GM10266 (cell line): Measurements from ENCODE around the gene TNIK.

Experiments
- DNase-seq: peaks from one replicate; pipeline ENCODE4 v3.0.0; 2012; ENCODE audit errors: extremely low spot score
- TF ChIP-seq, protein P1 (sequence below): IDR thresholded peaks from 2 replicates; pipeline ENCODE4 v1.5.1; 2012; ENCODE audit warnings: mild to moderate bottlenecking, low read depth; ENCODE audit not compliant: control insufficient read depth, insufficient read depth; ENCODE audit errors: missing control alignments

Gene TNIK

DNA sequence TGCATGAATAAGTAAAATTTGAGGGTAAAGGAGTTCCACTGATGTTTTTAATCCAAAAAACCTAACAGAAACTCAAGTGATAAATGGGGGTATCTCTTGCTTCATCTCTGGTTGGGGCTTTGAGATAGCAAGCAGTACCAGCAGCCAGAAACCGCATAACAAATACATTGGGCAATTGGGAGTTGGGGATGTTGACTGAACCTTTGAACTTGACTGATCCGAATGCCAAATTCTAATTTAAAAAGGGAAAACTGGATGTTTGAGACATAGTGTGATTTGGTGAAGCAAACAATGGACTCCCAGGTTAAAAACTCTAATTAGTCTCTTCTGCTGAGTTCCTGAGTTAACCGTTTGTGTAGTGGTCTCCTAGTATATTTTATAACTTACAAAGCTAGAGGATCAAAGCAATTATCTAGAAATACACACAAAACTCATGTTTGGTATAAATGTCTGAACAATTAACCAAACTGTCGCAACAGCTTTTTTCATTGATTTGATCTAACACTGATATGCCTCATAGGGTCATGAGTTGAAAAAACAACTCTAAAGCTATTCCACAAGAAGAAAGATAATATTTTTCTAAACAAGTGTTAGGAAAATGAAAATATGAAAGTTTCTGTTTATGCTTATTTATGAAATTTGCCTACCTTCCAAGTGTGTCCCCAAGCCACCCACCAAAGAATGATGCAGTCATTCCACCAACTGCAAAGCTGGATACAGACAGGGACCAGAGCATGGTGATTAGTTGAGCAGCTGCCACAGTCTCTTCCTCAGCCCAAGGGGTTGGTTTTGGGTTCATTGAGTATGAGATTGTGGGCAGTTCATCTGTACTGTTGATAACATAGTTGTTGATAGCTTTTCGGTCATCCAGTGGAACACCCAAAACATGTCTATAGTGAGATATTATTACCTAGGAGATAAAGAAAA lies 446.1 kb downstream of the TNIK start:
- TF ChIP-seq, protein P1, sequence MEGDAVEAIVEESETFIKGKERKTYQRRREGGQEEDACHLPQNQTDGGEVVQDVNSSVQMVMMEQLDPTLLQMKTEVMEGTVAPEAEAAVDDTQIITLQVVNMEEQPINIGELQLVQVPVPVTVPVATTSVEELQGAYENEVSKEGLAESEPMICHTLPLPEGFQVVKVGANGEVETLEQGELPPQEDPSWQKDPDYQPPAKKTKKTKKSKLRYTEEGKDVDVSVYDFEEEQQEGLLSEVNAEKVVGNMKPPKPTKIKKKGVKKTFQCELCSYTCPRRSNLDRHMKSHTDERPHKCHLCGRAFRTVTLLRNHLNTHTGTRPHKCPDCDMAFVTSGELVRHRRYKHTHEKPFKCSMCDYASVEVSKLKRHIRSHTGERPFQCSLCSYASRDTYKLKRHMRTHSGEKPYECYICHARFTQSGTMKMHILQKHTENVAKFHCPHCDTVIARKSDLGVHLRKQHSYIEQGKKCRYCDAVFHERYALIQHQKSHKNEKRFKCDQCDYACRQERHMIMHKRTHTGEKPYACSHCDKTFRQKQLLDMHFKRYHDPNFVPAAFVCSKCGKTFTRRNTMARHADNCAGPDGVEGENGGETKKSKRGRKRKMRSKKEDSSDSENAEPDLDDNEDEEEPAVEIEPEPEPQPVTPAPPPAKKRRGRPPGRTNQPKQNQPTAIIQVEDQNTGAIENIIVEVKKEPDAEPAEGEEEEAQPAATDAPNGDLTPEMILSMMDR = no peak
- no peak for DNase-seq

DNA sequence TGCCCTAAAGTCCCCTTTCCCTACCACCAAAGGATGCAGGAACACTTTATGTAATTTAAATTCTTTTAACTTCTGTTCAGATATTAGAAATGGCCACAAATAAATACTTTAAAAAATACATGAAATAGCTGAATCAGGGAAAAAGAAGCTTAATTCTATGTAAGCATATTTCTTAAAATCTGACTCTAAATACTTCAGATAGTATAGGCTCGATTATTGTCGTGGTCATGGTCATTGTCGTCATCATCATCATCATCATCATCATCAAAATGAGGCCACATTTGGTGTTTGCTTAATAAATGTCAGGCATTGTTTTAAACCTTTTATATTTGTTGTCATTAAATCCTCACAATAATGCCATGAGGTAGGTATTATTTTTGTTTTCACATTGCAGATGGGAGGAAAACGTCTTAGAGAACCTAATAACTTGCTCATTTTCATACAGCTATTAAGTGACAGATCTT lies 448.3 kb downstream of the TNIK start:
- DNase-seq = no peak
- TF ChIP-seq, protein P1 = no peak
